GOT3 (cell line): ENCODE data around the gene PLOD2.

Experiments
- DNase-seq: peaks from one replicate; lab custom pipeline; 2025; ENCODE audit warnings: mixed read lengths; lab: John Stamatoyannopoulos, UW

Gene PLOD2

DNA sequence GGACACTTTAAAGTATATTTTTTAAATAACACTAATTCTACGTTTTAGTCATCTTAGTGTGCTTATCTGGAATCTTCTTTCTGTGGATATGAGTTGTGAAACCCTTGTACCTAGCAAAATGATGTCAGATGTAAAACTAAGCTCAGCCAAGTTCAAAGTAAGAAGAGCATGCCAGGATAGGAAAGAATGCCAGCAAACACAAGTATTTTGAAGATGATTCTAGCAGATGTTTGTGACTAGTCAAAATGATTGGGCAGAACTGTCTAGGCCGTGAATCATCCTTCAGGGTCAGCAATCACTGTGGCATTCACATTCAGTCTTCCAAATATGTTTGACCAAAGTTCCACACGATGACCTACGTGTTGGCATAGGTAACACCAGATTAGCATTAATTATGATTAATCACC lies 5.4 kb upstream of the PLOD2 start:
- no peak for DNase-seq

DNA sequence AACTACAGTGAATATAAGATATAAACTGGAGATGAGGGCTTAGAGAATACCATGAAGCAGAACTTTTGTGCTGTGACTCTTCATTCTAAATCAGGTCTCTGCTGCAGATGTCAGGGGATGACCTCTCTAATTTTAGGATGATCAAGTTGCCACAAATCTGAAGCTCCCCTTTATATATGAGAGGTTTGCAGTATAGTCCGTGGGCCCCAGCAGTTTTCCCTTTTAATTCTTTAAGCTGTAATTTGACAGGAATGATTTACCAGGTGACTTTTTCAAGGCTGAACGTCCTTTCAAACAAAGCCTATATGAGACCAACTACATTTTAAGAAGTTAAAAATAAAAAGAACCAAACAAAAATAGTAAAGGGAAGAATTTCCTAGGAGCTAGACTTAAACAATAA lies 4.9 kb upstream of the PLOD2 start:
- no peak for DNase-seq

- DNase-seq, result no peak
These were observed 4.2 kb upstream of the PLOD2 start for GRCh38 chr3:146164971-146165769.

GRCh38 chr3:146164506-146164905 lies 3.5 kb upstream of the PLOD2 start:
- DNase-seq, result no peak

DNA sequence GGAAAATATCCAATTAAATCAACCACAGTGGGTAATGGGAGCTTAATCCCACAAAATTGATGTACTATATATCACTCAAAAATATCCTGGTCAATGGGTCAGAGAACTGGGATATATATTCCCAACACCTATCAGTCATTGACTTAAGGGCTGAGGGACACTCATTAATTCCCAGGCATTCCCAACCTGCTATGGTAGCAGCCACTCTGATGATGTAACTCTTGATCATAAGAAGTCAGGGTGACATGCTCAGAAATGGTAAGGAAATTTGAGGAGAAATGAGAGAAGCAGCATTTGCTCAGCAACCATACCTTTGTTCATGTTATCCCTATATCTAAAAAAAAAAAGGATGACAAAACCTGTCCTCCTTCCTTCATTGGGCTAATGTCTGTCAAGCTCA lies 3.1 kb upstream of the PLOD2 start:
- DNase-seq, result no peak

DNA sequence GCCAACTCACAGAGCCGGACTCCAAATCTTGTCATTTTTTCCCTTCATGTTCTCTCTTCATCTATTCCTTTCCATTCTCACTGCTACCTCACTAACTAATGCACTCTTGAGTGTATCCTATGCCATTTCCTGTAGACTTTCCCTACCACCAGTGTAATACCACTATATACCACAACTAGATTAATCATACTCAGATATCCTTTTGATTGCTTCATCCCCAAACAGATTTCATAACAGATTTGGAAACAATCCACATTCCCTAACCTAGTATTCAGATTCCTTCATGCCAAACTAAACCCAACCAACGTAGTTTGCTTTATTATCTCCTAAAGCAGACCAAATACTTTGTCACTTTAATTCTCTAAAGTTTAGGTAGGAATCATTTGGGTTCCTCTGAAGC lies 2.6 kb upstream of the PLOD2 start:
- DNase-seq, result no peak

DNA sequence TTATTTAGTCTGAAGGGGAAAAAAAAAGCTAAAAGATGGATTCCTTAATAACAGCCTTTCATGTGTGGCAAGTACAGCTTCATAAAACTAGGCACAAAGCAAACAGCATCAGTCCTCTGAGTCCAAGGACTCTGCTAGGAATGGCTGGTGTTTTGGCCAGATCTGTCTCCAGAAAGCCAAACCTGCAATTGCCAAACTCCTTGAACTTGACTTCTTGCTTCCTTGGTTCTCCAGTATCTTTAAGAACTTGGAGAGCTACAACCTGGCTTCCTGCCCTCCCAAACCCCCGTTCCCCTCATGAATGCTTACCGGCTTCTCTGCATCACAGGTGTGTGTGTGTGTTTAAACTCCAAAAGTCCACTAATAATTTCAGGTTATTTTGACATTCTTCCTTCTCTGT lies 1.6 kb upstream of the PLOD2 start:
- no peak for DNase-seq

GRCh38 chr3:146161663-146162002 lies 649 bp upstream of the PLOD2 start:
- no peak for DNase-seq

DNA sequence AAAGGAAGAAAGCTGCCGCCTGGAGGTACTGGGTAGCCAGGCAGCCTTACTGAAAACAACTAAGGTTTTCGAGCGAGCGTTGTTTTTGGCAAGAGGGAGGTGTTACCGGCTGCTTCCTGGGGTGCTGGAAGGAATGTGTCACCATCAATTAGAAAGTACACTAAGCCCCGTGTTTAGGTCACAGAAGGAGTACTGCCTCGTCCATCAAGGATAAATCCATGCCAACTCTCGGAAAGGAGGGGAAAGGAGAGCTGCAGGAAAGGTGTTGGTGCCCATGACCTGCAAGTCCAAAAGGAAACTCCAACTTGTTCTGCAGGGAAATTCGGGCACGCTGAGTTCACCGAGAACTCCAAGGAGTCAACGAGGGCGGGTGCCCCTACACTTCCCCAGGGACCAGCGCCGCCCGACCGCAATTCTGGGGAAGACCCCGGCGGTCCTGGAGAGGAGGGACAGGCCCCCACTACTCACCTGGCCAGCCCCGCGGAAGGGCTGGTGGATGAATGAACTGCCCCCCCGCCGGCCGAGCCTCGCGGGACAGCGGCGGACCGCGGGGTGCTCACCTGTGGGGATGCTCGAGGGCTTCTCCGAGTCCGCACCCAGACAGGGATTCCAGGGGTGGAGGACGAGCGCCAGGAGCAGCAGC lies 542 bp downstream of the PLOD2 start:
- DNase-seq, result peak; percentile 40

- no peak for DNase-seq
These were observed 1.2 kb downstream of the PLOD2 start for GRCh38 chr3:146159616-146160320.

DNA sequence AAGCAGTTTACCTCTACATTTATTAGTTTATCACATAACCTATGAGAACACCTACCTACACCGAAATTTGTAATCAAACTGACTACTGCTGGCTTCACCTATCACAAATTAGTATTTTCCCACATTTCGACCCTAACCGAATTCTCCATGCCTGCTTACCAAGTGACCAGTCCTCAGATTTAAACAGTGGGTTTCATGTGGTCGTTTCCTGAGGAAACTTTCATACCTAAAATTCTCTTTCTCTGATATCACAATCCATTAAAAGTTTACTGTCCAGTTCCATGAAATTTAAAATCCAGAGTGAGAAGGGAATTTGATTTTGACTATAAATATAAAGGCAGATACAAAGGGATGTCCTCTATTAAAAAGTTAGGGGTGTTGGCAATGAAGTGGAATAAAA lies 1.9 kb downstream of the PLOD2 start:
- no peak for DNase-seq

DNA sequence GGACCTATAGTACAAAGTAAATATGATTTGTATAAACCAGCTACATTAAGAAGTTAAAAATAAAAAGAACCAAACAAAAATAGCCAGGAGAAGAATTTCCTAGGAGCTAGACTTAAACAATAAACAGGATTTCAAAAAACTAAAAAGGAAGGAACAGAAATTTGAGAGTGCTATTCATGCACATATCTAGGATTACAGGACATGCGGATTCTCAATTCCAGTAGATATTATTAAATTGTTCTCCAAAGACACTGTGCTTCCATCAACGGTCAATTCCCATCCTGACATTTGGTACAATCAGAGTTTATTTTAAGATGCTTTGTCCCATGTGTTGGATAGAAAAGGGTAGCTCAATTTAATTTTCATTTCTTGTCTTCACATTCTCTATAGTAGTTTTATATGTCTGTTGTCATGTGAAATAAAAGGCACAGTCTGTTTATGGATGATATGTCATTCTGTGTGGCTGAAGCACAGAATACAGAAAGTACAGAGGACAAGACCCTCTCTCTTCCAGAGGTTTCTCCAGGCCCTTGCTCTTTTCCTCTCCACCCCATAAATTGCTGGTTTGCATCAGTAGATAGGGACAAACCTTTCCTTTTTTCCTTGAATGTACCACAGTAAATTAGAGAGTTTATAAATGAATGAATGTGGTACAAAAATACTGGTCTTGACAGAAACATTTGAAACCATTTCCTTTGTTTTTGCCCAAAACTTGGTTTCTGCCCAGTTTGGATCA lies 3.5 kb downstream of the PLOD2 start:
- no peak for DNase-seq

DNA sequence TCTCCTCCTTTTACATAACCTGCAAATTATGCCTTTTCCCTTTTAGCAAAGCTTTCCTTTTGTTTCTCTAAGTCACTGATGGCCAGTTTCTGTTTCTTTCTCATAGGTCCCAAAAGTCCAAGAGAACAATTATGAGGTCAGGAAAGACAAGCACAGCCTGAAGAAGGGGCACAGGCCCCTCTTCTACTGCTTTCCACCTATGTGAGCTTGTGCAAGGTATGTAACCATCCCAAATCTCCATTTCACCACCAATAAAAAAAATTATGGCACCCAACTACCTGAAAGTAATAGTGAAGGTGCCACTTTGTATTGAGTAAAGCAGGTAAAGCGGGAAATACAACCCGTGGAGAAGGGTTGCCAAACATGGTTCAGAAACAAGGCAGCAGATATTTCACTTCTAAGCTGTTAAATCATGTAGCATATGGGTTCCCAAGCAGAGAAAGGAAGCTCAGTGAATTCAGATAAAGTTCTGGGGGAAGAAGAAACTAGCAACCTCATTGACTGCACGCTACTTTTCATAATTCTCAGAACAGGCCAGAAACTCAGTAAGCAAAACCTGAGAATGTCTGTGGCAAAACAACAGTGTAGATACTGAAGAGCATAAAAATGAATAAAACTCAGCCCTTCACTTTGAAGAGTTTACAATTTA lies 4.2 kb downstream of the PLOD2 start:
- no peak for DNase-seq

- DNase-seq, result no peak
These were observed 4.9 kb downstream of the PLOD2 start for GRCh38 chr3:146156095-146156494.

GRCh38 chr3:146154995-146155394 lies 6.0 kb downstream of the PLOD2 start:
- no peak for DNase-seq

DNA sequence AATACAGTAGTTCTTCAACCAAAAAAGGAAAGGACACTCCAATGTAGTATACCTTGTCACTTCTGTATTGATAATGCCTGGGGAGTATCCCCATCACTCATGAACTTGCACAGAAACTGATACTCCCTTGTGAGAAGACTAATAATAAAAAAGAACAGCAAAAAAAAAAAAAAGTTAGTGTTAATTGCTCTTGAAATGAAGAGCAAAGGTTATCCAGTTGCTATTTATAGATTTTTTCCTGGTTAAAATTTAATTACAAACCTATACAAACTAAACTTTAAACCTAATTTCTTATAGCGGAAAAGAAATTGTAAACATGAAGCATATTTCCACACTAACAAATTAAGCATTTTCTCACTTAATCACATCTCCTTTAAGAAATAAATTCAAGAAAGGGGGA lies 6.7 kb downstream of the PLOD2 start:
- no peak for DNase-seq

- no peak for DNase-seq
These were observed 7.6 kb downstream of the PLOD2 start for GRCh38 chr3:146153429-146153828.

DNA sequence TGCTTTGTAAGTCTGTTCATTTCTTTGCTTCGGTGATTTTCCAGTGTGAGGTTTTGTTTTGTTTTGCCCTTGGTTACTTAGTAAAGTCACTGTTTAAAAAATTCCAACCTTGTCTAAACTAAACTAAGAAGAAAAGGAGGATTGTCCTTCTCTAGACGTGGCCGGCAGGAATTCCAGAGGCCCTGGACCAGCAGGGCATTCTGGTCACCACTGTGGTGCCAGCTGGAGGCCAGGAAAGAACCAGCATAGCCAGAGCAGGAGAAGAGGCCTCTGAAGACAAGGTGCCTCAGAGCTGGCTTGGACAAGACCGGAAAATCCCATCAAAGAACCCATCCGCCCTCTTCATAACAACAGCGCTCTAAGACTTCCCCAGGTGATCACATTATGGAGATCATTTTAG lies 8.2 kb downstream of the PLOD2 start:
- no peak for DNase-seq

- DNase-seq, result no peak
These were observed 12.5 kb downstream of the PLOD2 start for GRCh38 chr3:146148468-146148931.

- no peak for DNase-seq
These were observed 15.3 kb downstream of the PLOD2 start for GRCh38 chr3:146145642-146146041.

DNA sequence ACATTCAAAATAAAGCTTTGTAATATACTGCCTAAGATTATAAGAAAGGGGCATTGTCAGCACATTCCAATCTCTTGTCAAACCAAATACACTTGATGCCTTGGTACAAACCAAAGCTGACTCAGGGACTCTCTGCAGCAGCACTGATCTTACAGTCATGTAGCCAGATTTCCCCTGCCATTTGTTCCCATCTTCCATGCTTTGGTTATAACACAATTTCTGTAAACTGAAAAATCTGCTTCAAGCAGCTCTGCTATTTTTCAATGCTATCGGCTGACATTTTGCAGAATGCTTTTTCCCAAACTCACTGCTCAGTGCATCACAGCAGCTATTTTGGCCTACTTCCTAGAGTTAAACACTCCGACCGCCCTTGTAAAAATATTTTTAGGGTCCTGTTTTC lies 18.2 kb downstream of the PLOD2 start:
- DNase-seq, result no peak

DNA sequence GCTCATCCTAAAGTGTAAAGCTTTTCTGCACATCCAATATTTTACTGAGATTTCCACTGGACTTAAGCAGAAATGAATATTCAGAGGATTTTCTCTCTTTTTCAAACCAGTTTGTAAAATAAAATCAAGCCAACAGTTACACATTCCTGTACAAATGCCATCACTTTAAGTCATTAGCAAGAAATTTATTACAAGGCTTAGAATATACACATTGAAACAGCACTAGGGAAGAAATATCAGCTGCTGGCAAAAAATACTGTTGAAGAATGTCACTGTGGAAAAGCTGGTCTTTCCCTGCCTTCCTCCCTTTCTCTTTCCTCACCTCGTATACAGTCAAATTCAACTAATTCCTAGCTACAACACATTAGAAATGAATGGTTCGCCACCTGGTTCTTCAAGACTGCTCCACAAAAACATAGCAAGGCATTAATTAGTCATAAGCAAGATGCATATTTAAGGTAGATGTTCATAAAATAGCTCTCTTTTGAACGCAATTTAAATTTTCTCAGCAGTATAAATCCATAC lies 21.3 kb downstream of the PLOD2 start:
- DNase-seq, result no peak
